Activated naive CD8-positive, alpha-beta T cell treated with anti-CD3 and anti-CD28 coated beads, Interleukin-2, amount 10 ng/mL, durations not matched to agents 7 days and 5 days (primary cell): ENCODE results near the gene KCTD1. TPM values are rescaled to one million over a fixed set of nuclear protein-coding genes. Genes with fewer than 3 reads are reported as not detected.

Experiments
- ATAC-seq: fragments of 150-1000 bp; cut with Tn5 transposase; one replicate; pipeline ENCODE4 v1.10.0; 2021; ENCODE audit warnings: low read depth, moderate library complexity
- POLR2A ChIA-PET: fragments of 350-600 bp; sonication (Branson Sonifier 250); formaldehyde crosslinking; loops from one replicate; lab custom pipeline; 2021; ENCODE audit warnings: antibody characterized with exemption; lab: Charles Lee
- DNase-seq: peaks from one replicate; pipeline ENCODE4 v3.0.0; 2021
- H3K27ac Mint-ChIP-seq: one replicate; pipeline ENCODE4 v1.8.0; 2022; ENCODE audit warnings: mild to moderate bottlenecking, mixed read lengths
- H3K27me3 Mint-ChIP-seq: one replicate; pipeline ENCODE4 v1.8.0; 2022; ENCODE audit warnings: mild to moderate bottlenecking, moderate library complexity, mixed read lengths
- H3K36me3 Mint-ChIP-seq: one replicate; pipeline ENCODE4 v1.8.0; 2021; ENCODE audit warnings: mild to moderate bottlenecking, mixed read lengths
- H3K4me1 Mint-ChIP-seq: one replicate; pipeline ENCODE4 v1.8.0; 2021; ENCODE audit warnings: mixed read lengths
- H3K4me3 Mint-ChIP-seq: one replicate; pipeline ENCODE4 v1.8.0; 2022; ENCODE audit warnings: mild to moderate bottlenecking, moderate library complexity, mixed read lengths
- H3K9me3 Mint-ChIP-seq: one replicate; pipeline ENCODE4 v1.8.0; 2021; ENCODE audit warnings: mixed read lengths
- total RNA-seq, 2 experiments: library from RNA; stranded (reverse); gene quantifications; one replicate each; pipeline ENCODE4 v1.2.3, GENCODE V29; 2021

Gene KCTD1
- total RNA-seq, 2 experiments from 2014 or later = 4.0 to 4.1 TPM

DNA sequence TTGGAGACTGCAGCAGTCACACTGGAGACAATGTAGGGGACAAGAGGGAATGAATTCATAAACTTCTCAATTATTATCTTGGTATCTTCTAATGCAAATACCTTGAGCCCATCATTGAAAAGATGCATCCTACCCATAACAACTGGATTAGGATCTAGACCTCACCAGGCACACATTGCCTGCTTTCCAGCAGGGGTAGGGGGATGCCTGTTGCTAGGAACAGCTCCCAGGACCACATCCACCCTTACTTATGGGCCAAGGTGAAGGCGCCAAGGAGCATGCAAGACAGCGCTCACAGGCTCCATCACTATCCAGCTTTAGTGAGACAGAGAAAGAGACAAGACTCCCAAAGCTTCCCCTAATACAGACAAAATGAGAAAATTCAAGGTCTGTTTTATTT lies 24.4 kb downstream of the KCTD1 start:
- ATAC-seq = no peak
- Mint-ChIP-seq H3K27ac (no peak overlapping the region), H3K4me3 (no peak overlapping the region), H3K9me3 (no peaks in the 10 kb centered on the region), H3K27me3 (no peaks in the 10 kb centered on the region), H3K36me3 (no peaks in the 10 kb centered on the region), H3K4me1 (no peaks in the 10 kb centered on the region)
- DNase-seq = no peak
- POLR2A ChIA-PET = no interaction called here

DNA sequence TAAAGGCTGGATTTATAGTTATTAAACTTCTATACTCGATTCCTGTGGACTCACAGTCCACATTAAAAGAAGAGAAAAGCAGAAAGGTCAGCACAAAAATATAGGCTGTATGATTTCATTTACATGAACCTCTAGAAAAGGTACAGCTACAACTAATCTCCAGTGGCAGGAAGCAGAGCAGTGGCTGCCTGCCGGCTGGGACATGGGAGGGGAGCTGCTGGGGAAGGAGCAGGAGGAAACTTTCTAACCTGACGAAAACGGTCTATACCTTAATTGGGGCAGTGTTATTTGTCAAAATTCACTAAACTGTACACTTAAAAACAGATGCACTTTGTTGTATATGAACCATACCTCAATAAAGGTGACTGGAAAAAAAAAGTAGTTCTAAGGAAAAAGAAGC lies 26.7 kb downstream of the KCTD1 start:
- Mint-ChIP-seq H3K36me3 (no peaks in the 10 kb centered on the region), H3K27ac (no peak overlapping the region), H3K4me3 (no peak overlapping the region), H3K9me3 (no peaks in the 10 kb centered on the region), H3K4me1 (no peaks in the 10 kb centered on the region), H3K27me3 (no peaks in the 10 kb centered on the region)
- POLR2A ChIA-PET = no interaction called here
- ATAC-seq = no peak
- DNase-seq = no peak

DNA sequence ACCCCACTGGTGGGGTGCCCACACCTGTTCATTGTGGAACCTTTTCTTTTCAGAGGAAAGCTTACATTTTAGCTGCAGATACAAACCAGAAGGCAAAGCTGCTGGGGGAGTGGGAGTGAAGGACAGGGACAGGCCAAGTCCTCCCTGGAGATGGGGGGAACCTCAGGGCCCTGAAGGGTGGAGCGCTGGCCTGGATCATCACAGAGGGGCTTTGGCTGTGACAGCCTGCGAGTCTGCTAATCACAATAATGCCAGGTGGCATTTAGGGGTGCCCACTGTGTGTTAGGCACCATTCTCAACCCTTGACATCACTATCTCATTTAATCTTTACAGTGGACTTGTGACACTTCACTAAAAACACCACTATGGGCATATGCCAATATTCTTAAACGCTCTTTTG lies 27.4 kb downstream of the KCTD1 start:
- no peak overlapping the region for H3K27ac Mint-ChIP-seq
- ATAC-seq = no peak
- DNase-seq = no peak
- no peaks in the 10 kb centered on the region for H3K36me3 Mint-ChIP-seq
- H3K4me1 Mint-ChIP-seq = no peaks in the 10 kb centered on the region
- H3K27me3 Mint-ChIP-seq = no peaks in the 10 kb centered on the region
- no peaks in the 10 kb centered on the region for H3K9me3 Mint-ChIP-seq
- POLR2A ChIA-PET = no interaction called here
- no peak overlapping the region for H3K4me3 Mint-ChIP-seq

DNA sequence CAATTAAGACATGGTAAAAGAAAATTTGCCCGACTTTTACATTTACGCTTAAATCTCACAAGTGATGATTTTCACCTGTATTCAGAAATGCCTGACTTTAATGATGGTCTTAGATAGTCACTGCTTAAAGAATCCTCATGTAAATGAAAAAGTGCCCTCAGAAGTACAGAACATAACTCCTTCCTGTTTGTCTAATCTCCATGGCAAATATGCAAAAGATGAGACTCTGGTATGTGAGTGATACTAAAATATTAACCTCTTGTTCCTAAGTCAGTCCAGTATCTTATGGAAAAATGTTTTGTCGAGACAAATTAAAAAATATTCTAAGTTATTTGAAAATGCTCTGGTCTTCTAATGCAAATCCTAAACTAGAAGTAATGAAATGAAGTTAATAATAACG lies 29.2 kb downstream of the KCTD1 start:
- no peak for DNase-seq
- H3K4me1 Mint-ChIP-seq = no peaks in the 10 kb centered on the region
- no peak for ATAC-seq
- H3K4me3 Mint-ChIP-seq = no peak overlapping the region
- no peaks in the 10 kb centered on the region for H3K27me3 Mint-ChIP-seq
- H3K36me3 Mint-ChIP-seq = no peaks in the 10 kb centered on the region
- no peaks in the 10 kb centered on the region for H3K9me3 Mint-ChIP-seq
- no peak overlapping the region for H3K27ac Mint-ChIP-seq
- POLR2A ChIA-PET = no interaction called here

DNA sequence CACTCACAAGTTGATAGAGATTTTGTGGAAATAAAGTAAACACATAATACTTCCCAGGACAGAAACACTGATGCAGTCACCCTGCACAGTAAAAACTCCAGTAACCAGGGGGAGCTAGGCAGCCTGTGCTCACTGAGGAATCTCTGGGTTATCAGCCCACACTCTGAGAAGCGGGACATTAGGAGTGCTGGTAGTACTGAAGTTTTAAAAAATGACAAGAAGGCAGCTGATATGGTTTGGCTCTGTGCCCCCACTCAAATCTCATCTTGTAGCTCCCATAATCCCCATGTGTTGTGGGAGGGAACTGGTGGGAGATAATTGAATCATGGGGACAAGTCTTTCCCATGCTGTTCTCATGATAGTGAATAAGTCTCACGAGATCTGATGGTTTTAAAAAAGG lies 31.4 kb downstream of the KCTD1 start:
- H3K27ac Mint-ChIP-seq = no peak overlapping the region
- H3K4me3 Mint-ChIP-seq = no peak overlapping the region
- H3K36me3 Mint-ChIP-seq = no peaks in the 10 kb centered on the region
- H3K27me3 Mint-ChIP-seq = no peaks in the 10 kb centered on the region
- no peaks in the 10 kb centered on the region for H3K4me1 Mint-ChIP-seq
- ATAC-seq = no peak
- no peaks in the 10 kb centered on the region for H3K9me3 Mint-ChIP-seq
- no peak for DNase-seq
- POLR2A ChIA-PET = no interaction called here

DNA sequence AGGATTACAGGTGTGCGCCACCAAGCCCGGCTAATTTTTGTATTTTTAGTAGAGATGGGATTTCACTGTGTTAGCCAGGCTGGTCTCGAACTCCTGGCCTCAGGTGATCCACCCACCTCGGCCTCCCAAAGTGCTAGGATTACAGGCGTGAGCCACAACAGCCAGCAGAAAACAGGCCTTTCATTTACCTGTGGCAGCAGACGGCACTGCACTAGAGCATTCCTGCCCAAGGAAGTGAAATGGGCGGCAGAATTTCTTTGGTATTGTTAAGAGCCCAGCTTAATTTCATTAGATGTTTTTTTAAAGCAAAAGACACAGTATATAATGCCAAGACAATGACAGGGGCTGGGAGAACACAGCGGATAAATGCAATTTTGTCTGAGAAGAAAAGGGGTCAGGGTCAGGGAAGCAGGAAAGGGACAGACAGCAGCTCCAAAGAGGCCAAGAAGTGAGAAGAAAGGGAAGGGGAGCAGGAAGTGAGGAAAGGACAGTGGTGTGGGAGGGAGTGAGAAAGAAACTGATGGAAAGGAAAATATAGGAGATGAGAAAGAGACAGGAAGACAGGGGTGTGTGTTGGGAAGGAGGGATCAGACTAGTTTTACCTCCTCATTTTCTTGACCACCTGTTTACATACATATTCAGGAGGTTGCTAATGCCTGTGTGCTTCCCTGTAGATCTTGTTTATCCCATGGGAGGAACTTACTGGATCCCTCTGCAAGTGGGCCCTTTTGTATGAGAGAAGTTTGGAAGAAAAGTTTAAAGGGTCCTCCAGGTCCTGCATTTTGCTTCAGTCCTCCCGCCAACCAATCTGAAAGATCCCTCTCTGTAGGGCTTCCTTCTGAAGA lies 32.5 kb downstream of the KCTD1 start:
- H3K4me1 Mint-ChIP-seq = no peaks in the 10 kb centered on the region
- ATAC-seq = no peak
- no peak for DNase-seq
- no peak overlapping the region for H3K4me3 Mint-ChIP-seq
- no peak overlapping the region for H3K27ac Mint-ChIP-seq
- H3K36me3 Mint-ChIP-seq = no peaks in the 10 kb centered on the region
- POLR2A ChIA-PET = no interaction called here
- no peaks in the 10 kb centered on the region for H3K9me3 Mint-ChIP-seq
- no peaks in the 10 kb centered on the region for H3K27me3 Mint-ChIP-seq

DNA sequence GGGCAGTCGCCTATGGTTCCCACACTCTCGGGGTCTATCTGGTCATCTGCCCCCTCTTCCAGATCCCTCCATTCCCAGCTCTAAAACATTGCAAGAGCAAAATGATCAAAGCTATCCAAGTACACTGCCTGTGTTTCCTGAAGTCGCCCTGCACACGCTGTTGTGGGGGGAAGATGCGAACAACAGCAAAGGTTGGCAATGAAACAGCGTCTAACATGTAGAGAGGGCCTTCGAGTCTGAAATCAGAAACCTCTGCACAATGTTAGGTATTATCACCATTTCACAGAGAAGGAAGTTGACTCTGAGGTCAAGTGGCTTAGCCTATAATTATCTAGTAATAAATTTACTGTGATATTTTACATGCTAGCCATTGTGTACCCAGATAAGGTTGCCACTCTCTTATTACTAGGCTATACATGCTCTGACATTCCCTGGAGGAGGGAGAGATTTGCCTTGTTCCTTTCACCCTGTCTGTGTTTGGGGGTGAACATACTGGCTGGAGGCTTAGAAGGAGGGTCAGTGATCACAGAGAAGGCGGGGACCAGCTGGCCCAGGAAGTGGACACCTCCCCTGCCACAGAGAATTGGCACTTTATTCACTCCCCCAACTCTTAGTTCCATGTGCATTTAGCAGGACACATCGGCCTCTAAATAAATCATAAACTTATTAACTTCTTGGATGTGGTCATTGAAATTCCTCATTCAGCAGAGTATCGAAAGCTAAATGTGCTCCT lies 36.8 kb downstream of the KCTD1 start:
- no peak overlapping the region for H3K27ac Mint-ChIP-seq
- no peaks in the 10 kb centered on the region for H3K36me3 Mint-ChIP-seq
- POLR2A ChIA-PET = no interaction called here

DNA sequence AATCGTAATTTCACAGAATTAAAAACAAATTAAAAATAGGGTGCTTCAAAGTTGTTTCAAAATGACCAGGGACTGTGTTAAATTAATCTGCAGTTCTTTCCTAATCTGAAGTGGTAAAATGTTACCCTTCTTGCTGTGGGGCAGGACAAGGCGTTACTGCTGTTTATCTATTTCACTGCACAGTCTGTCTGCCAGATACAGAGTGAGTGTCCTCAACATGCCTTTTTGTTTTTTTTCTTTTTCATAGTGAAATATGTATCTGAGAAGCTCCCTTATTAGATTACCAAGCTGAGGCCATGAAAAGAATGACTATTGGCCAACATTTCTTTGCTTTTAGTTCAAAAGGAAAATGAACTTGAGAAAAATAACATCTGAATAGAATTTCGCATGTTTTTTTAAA lies 38.0 kb downstream of the KCTD1 start:
- POLR2A ChIA-PET = no interaction called here
- no peaks in the 10 kb centered on the region for H3K9me3 Mint-ChIP-seq
- DNase-seq = no peak
- H3K36me3 Mint-ChIP-seq = no peaks in the 10 kb centered on the region
- no peak overlapping the region for H3K4me3 Mint-ChIP-seq
- H3K27ac Mint-ChIP-seq = no peak overlapping the region
- ATAC-seq = no peak
- no peaks in the 10 kb centered on the region for H3K27me3 Mint-ChIP-seq
- H3K4me1 Mint-ChIP-seq = no peaks in the 10 kb centered on the region

More for the DNA sequence above, 36.8 kb downstream of the KCTD1 start:
- Mint-ChIP-seq H3K4me1 (no peaks in the 10 kb centered on the region), H3K4me3 (no peak overlapping the region), H3K27me3 (no peaks in the 10 kb centered on the region), H3K9me3 (no peaks in the 10 kb centered on the region)
- DNase-seq (no peak), ATAC-seq (no peak)

DNA sequence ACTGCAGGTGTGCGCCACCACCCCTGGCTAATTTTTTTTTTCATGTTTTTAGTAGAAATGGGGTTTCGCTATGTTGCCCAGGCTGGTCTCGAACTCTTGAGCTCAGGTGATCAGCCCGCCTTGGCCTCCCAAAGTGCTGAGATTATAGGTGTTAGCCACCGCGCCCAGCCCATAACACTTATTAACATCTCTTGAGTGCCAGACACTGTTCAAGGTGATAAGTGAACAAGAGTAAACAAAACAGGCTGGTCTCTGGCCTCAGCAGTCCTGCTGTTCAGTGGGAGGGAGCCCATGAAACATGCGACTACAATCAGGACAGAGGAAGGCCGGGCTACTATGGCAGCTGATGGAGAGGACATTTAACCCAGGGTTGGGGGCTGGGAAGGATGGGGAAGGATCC lies 42.3 kb downstream of the KCTD1 start:
- H3K36me3 Mint-ChIP-seq = no peaks in the 10 kb centered on the region
- ATAC-seq (no peak), DNase-seq (no peak)
- POLR2A ChIA-PET = no interaction called here
- H3K4me1 Mint-ChIP-seq = no peaks in the 10 kb centered on the region
- no peak overlapping the region for H3K4me3 Mint-ChIP-seq
- no peak overlapping the region for H3K27ac Mint-ChIP-seq
- no peaks in the 10 kb centered on the region for H3K27me3 Mint-ChIP-seq
- H3K9me3 Mint-ChIP-seq = no peaks in the 10 kb centered on the region

DNA sequence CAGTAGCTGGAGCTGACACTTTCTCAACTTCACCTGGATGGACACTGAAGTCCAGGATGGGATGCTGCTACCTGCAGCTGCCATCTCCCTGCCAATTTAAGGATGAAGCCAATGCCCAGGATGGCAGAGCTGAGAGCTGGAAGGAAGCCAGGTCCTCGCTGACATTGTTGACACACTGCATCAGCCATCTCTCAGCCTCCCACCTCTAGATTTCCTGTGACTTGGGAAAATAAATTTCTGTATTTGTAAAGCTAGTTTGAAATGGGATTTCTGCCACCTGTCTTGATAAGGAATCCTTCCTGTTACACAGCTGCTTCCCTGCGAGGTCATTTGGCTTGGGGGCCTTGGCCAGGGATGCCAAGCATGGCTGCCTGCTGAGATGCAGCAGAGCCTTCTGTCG lies 43.5 kb downstream of the KCTD1 start:
- no peaks in the 10 kb centered on the region for H3K4me1 Mint-ChIP-seq
- ATAC-seq = no peak
- no peaks in the 10 kb centered on the region for H3K27me3 Mint-ChIP-seq
- H3K4me3 Mint-ChIP-seq = no peak overlapping the region
- H3K9me3 Mint-ChIP-seq = no peaks in the 10 kb centered on the region
- H3K27ac Mint-ChIP-seq = no peak overlapping the region
- DNase-seq = no peak
- POLR2A ChIA-PET = no interaction called here
- no peaks in the 10 kb centered on the region for H3K36me3 Mint-ChIP-seq

DNA sequence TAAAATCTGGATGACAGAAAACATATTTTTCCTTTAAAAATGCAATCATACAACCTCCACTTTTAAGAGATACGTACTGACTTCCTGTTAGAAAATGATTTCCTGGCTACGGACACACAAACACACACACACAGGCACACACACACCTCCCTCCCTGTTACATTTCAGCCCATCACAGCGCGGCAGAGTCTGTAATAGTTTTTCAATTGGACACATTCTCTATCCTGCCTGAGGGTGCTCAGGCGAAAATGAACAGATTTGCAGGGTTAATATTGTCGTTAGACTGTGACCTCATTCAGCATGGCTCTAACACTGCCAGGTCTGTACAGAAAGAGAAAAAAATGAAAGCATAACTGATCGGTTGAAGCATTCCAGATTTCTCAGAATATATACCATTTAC lies 45.0 kb downstream of the KCTD1 start:
- Mint-ChIP-seq H3K9me3 (no peaks in the 10 kb centered on the region), H3K27me3 (no peaks in the 10 kb centered on the region), H3K4me3 (no peak overlapping the region), H3K27ac (no peak overlapping the region), H3K36me3 (no peaks in the 10 kb centered on the region), H3K4me1 (no peaks in the 10 kb centered on the region)
- ATAC-seq (no peak), DNase-seq (no peak)
- POLR2A ChIA-PET = no interaction called here

DNA sequence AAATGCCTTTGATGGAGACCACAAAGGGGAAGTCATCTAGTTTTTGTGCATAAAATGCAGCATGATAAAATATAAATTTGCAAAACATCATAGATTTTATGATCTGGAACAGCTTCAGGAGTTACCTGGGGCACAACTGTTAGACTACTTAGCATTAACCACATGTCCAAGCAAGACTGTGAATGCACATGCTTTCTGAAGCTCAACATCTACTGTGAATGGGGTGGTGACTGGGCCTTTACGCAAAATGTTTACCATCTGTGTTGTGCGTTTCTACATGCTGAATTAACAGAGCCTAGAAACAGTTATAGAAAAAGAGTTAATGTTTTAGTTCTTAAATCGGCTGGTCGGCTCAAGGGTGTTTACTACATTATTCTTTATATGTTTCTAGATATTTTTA lies 45.5 kb downstream of the KCTD1 start:
- Mint-ChIP-seq H3K27me3 (no peaks in the 10 kb centered on the region), H3K4me3 (no peak overlapping the region), H3K4me1 (no peaks in the 10 kb centered on the region), H3K27ac (no peak overlapping the region), H3K36me3 (no peaks in the 10 kb centered on the region), H3K9me3 (no peaks in the 10 kb centered on the region)
- DNase-seq (no peak), ATAC-seq (no peak)
- POLR2A ChIA-PET = no interaction called here

DNA sequence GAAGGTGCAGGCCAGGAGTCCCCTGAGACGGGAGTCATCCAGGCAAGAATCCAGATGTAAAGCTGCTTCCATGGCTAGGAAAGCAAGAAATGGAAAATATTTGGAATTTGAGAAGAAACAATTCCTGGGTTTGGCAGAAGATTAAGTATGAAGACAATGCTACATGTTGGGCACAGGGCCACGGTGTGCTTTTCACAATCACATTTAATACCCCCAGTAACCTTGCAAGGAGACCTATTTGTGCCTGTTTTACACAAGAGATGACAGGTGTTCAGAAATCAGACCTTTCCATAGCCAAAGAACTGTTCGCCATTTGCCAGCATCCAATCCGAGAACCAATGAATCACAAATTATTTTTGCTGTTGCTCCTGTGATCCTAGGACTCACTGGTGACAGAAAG lies 50.5 kb downstream of the KCTD1 start:
- ATAC-seq = no peak
- H3K27ac Mint-ChIP-seq = no peak overlapping the region
- H3K27me3 Mint-ChIP-seq = no peaks in the 10 kb centered on the region
- POLR2A ChIA-PET = no interaction called here
- H3K9me3 Mint-ChIP-seq = no peaks in the 10 kb centered on the region
- no peaks in the 10 kb centered on the region for H3K36me3 Mint-ChIP-seq
- H3K4me3 Mint-ChIP-seq = no peak overlapping the region
- no peaks in the 10 kb centered on the region for H3K4me1 Mint-ChIP-seq
- no peak for DNase-seq

DNA sequence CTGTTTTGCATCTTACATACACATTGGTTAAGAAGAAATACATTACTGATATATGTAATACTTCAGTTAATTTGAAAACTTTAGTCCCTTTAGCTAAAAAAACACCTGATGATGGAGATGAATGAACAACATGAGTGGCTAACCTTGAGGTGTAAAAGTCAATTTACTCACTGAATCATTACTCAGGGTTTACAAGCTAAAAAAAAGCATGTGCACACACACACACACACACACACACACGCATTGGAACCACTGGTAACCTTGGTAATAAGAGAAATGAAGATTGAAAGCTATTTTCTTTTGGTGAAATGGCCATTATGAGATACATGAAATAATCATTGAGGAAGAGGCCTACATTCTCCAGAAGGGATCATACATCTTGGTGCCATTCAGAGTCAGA lies 51.8 kb downstream of the KCTD1 start:
- H3K4me3 Mint-ChIP-seq = no peak overlapping the region
- no peak overlapping the region for H3K27ac Mint-ChIP-seq
- ATAC-seq = no peak
- POLR2A ChIA-PET = no interaction called here
- no peaks in the 10 kb centered on the region for H3K36me3 Mint-ChIP-seq
- no peaks in the 10 kb centered on the region for H3K9me3 Mint-ChIP-seq
- H3K4me1 Mint-ChIP-seq = no peaks in the 10 kb centered on the region
- no peaks in the 10 kb centered on the region for H3K27me3 Mint-ChIP-seq
- no peak for DNase-seq
